Left lung (tissue), 10 donors: ENCODE data around the gene RRP9. TPM values are rescaled to one million over a fixed set of nuclear protein-coding genes. Genes with fewer than 3 reads are reported as not detected.

Source experiments
- ATAC-seq: fragments of 200-7000 bp; cut with Tn5 transposase; one replicate; pipeline ENCODE4 v1.9.1; 2020; ENCODE audit warnings: moderate library complexity
- DNase-seq, 4 donors: peaks; one replicate each; pipeline ENCODE4 v3.0.0-alpha.2; 2013 to 2020
- H3K27ac ChIP-seq, 2 donors: fragments of 200-600 bp; sonication (generic) in 1 of 2; one replicate each; pipeline versions ENCODE4 v1.5.0 to v1.8.0; 2020 to 2021
- H3K27me3 ChIP-seq, 2 donors: fragments of 200-600 bp; sonication (generic) in 1 of 2; one replicate each; pipeline versions ENCODE4 v1.5.0 to v1.8.0; 2020 to 2021
- H3K36me3 ChIP-seq, 2 donors: fragments of 200-600 bp; sonication (generic) in 1 of 2; one replicate each; pipeline versions ENCODE4 v1.5.0 to v1.8.0; 2020 to 2021
- H3K4me1 ChIP-seq, 2 donors: fragments of 200-600 bp; one replicate each; pipeline ENCODE4 v1.8.0; 2021
- H3K4me3 ChIP-seq, 2 donors: fragments of 200-600 bp; sonication (generic) in 1 of 2; one replicate each; pipeline versions ENCODE4 v1.5.0 to v1.8.0; 2020 to 2021; ENCODE audit warnings: mild to moderate bottlenecking in 1 of 2
- H3K9me3 ChIP-seq, 2 donors: fragments of 200-600 bp; sonication (generic) in 1 of 2; one replicate each; pipeline versions ENCODE4 v1.5.0 to v1.8.0; 2020 to 2021
- CTCF ChIP-seq, 2 donors: fragments of 200-600 bp; sonication (generic) in 1 of 2; IDR thresholded peaks; one replicate each; pipeline versions ENCODE4 v1.5.0 to v1.8.0; 2021; ENCODE audit warnings: antibody characterized with exemption in 2 of 2
- intact Hi-C, 2 donors: fragments of 100-400 bp; cut with DNase I; formaldehyde crosslinking; loops; one replicate each; pipeline versions ENCODE4 v1.11.2 to v1.14.2; 2022
- polyA plus RNA-seq, 6 donors: library from polyadenylated mRNA; unstranded; fragments of 120-200 nt; gene quantifications; one replicate each; pipeline ENCODE4 v1.2.1, GENCODE V29; 2013; ENCODE audit not compliant: insufficient read length in 6 of 6
- total RNA-seq, 2 donors: library from RNA; stranded (reverse); fragmentation: NEBNext Ultra II Directional; extraction: Animal tissue kit (Norgen Biotek cat#: 25700); gene quantifications; one replicate each; pipeline ENCODE4 v1.2.1, GENCODE V29; 2021
- donor health status: DM: no; HTN: yes; CAD: no.
- donor health status: DM: no; HTN: no; CAD: no.

The RRP9 gene
- total and polyA plus RNA-seq, 8 donors: 14.5 to 25.7 (median 19.1) TPM

- Histone ChIP-seq H3K4me1 (peaks cover 16 to 28% of the 10 kb centered on the region in 2 donors), H3K9me3 (no peaks in the 10 kb centered on the region), H3K36me3 (no peaks in the 10 kb centered on the region), H3K4me3 (peak within 1 kb of the TSS; percentile 48 to 65), H3K27me3 (no peaks in the 10 kb centered on the region), H3K27ac (peak within 1 kb of the TSS; percentile 92 to 96)
- DNase-seq (peak; percentile 85 to 96 (median 92)), ATAC-seq (peak; percentile 94)
- intact Hi-C loops: no loop called here
- TF ChIP-seq CTCF (IDR thresholded peaks at IDR 0.05): no peak
Measured at GRCh38 chr3:51982838-51983577, 41.3 kb upstream of the RRP9 start, which contains the start of gene ACY1. Gene ACY1, plus strand, starts transcription at chr3:51983535. Its CDS starts 530 bp downstream, at chr3:51984065.

- H3K9me3 ChIP-seq: no peaks in the 10 kb centered on the region
Measured at GRCh38 chr3:51982352-51982837, 40.7 kb upstream of the RRP9 start.

GRCh38 chr3:51980253-51980652 is 38.5 kb upstream of the RRP9 start:
- H3K27ac ChIP-seq: no peak overlapping the region
- no peaks in the 10 kb centered on the region for H3K27me3 ChIP-seq
- ATAC-seq (no peak), DNase-seq (no peak)
- H3K4me1 ChIP-seq: peaks cover 24 to 40% of the 10 kb centered on the region in 2 donors
- no peak for TF ChIP-seq CTCF (IDR thresholded peaks at IDR 0.05)
- no peak overlapping the region for H3K4me3 ChIP-seq
- no peaks in the 10 kb centered on the region for H3K9me3 ChIP-seq
- intact Hi-C loops: no loop called here
- no peaks in the 10 kb centered on the region for H3K36me3 ChIP-seq

More at GRCh38 chr3:51982352-51982837, 40.7 kb upstream of the RRP9 start:
- ATAC-seq: peak; percentile 41
- DNase-seq: peak in 2 of 4 donors; percentile 40 to 57
- peak overlapping the region; percentile 48 to 65 for H3K4me3 ChIP-seq
- TF ChIP-seq CTCF (IDR thresholded peaks at IDR 0.05): peak in 1 of 2 donors; percentile 43
- H3K36me3 ChIP-seq: no peaks in the 10 kb centered on the region
- H3K27me3 ChIP-seq: no peaks in the 10 kb centered on the region
- peaks cover 16 to 28% of the 10 kb centered on the region in 2 donors for H3K4me1 ChIP-seq
- intact Hi-C loops: no loop called here
- peak overlapping the region; percentile 92 to 96 for H3K27ac ChIP-seq

- Histone ChIP-seq H3K27me3 (no peaks in the 10 kb centered on the region), H3K27ac (no peak overlapping the region), H3K4me3 (no peak overlapping the region), H3K4me1 (peaks cover 24 to 43% of the 10 kb centered on the region in 2 donors), H3K9me3 (no peaks in the 10 kb centered on the region), H3K36me3 (no peaks in the 10 kb centered on the region)
- no peak for ATAC-seq
- intact Hi-C loops: no loop called here
- no peak for DNase-seq
- no peak for TF ChIP-seq CTCF (IDR thresholded peaks at IDR 0.05)
Measured at GRCh38 chr3:51978143-51978502, 36.4 kb upstream of the RRP9 start.

GRCh38 chr3:51977446-51978142 is 35.9 kb upstream of the RRP9 start:
- no peak for DNase-seq
- Histone ChIP-seq H3K36me3 (no peaks in the 10 kb centered on the region), H3K4me3 (no peak overlapping the region), H3K9me3 (no peaks in the 10 kb centered on the region), H3K27me3 (no peaks in the 10 kb centered on the region), H3K27ac (no peak overlapping the region), H3K4me1 (peaks cover 24 to 44% of the 10 kb centered on the region in 2 donors)
- intact Hi-C loops: no loop called here
- no peak for TF ChIP-seq CTCF (IDR thresholded peaks at IDR 0.05)
- no peak for ATAC-seq
